HG03571 (cell line): ENCODE results near the gene ELANE.

ENCODE experiments used
- ATAC-seq: cut with Tn5 transposase; IDR thresholded peaks from one replicate; pipeline ENCODE4 v1.9.1; 2021; ENCODE audit not compliant: unreplicated experiment

ELANE gene

DNA sequence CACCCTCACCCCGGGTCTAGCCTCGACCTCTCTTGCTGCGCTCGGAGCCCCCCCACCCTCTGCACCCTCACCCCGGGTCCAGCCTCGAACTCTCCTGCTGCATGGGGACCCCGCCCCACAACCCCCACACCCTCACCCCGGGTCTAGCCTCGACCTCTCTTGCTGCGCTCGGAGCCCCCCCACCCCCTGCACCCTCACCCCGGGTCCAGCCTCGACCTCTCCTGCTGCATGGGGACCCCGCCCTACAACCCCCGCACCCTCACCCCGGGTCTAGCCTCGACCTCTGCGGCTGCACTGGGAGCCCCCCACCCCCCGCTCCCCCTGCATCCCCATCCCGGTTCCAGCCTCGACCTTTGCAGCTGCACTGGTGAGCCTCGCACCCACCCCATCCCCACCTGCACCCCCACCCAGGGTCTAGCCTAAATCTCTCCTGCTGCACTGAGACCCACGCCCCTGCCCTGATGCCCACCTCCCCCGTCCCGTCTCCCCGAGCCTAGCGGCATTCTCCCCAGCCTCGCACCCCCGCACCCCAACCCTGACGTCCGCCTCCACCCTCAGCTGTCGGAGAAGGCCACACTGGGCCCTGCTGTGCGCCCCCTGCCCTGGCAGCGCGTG is 9.1 kb downstream of the ELANE start:
- no peak for ATAC-seq

DNA sequence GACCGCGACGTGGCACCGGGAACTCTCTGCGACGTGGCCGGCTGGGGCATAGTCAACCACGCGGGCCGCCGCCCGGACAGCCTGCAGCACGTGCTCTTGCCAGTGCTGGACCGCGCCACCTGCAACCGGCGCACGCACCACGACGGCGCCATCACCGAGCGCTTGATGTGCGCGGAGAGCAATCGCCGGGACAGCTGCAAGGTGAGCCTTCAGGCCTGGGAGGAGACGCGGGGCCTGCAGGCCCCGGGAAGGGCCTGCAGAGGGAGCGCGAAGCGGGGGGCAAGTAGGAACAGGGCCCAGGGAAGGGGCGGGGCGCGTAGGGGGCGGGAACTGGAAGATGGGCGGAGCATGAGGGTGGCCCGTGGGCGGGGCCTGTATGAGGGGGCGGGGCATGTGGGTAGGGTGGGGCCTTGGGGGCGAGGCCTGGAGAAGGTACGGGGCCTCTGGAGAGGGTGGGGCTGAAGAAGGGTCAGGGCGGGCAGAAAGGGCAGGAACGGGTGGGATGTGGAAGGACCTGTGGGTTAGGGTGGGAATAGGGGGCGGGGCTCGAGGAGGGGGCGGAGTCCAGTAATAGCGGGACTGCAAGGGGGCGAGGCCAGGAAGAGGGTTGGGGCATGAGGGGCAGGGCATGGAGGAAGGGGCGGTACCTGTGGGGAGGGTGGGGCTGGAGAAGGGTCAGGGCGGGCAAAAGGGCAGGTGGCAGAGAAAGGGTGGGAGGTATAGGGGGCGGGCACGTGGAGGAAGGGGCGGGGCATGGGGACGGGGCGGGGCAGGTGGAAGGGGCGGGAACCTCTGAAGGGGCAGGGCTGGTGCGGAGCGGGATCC is 9.9 kb downstream of the ELANE start:
- no peak for ATAC-seq

DNA sequence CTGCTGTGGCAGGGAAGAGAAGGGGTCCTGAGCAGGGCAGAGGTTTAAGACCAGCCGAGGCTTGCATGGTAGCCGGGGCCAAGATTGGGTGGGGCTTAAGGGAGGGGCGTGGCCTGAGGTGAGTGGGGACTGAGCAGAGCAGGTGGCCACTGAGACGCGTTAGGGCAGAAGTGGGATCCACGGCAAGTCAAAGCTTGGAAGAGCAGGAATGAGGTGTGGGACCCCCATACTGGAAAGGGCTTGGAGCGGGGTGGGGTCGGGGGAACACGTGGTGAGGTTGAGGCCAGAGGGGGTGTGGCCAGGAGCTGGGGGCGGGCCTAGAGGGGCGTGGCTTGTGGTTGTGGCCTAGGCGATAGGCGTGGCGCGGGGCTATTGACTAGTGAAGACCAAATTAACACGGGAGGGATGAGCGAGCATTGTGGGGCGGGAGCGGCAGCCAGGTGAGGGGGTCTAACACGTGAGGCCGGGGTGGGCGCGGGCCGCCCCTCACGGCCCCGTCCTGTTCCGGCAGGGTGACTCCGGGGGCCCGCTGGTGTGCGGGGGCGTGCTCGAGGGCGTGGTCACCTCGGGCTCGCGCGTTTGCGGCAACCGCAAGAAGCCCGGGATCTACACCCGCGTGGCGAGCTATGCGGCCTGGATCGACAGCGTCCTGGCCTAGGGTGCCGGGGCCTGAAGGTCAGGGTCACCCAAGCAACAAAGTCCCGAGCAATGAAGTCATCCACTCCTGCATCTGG is 10.6 kb downstream of the ELANE start:
- ATAC-seq, result no peak

DNA sequence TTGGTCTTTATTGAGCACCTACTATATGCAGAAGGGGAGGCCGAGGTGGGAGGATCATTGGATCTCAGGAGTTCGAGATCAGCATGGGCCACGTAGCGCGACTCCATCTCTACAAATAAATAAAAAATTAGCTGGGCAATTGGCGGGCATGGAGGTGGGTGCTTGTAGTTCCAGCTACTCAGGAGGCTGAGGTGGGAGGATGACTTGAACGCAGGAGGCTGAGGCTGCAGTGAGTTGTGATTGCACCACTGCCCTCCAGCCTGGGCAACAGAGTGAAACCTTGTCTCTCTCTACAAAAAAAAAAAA is 11.2 kb downstream of the ELANE start:
- no peak for ATAC-seq

DNA sequence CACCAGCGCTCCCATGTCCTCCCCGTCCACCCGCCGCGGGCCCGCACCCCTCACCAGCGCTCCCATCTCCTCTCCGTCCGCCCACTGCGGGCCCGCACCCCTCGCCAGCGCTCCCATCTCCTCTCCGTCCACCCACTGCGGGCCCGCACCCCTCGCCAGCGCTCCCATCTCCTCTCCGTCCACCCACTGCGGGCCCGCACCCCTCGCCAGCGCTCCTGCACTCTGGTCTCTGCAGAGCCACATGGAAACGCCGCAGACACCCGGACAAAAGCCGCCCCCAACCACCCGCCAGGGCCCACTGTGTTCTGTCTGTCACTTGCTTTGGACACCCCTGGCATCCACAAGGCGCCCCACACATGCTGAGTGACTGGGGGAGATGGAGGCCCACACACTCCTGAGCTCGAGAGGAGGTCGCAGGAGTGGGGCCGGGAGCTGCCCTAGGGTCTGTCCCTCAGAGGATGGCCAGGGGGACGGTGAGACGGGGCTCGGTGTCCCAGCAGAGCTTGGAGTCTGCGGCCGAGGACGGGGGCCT is 14.7 kb downstream of the ELANE start:
- no peak for ATAC-seq

DNA sequence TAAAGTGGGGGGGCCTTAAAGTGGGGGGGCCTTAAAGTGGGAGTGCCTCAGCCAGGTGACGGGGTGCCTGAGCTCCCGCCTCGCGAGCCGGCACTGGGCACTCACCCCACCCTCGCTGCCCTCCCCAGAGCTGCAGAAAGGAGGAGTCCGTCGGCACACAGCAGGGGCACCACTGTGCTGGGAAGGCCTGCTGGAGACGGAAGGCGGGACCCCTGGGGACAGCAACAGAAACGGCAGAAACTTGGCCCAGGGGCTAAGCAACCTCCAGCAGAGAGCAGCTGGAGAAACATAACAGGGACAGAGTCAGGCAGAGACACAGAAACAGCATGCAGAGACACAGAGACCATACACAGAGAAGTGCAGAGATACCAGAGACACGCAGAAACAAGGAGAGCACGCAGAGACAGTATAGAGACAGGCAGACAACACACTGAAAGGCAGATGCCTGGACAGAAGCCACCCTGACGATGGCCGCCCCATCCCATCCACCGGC is 15.2 kb downstream of the ELANE start:
- no peak for ATAC-seq

DNA sequence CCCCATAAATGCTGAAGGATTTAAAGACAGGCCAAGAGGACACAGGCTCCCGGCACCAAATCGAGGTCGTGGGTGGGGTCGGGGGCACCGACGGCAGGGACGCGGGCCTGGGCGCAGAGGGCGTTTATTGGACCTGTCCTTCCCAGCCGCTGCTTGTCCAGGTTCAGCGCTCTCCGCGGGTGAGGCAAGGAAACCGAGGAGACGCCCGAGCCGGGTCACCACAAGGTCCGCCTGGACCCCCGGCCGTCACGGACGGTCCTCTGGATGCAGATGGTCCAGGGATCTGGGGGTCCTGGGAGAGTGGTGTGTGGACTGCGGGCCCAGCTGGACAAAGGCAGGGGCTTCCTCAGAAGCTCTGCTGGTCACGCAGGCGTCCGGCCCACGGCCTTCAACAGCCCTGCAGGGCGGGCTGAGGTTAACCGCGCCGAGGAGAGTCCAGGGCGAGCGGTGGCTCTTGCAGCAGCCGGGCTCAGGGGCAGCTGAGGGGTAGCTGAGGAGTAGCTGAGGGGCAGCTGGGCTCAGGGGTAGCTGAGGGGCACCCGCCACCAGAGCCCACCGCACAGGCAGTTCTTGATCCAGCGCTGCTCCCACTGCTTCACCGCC is 15.9 kb downstream of the ELANE start:
- ATAC-seq, result no peak

DNA sequence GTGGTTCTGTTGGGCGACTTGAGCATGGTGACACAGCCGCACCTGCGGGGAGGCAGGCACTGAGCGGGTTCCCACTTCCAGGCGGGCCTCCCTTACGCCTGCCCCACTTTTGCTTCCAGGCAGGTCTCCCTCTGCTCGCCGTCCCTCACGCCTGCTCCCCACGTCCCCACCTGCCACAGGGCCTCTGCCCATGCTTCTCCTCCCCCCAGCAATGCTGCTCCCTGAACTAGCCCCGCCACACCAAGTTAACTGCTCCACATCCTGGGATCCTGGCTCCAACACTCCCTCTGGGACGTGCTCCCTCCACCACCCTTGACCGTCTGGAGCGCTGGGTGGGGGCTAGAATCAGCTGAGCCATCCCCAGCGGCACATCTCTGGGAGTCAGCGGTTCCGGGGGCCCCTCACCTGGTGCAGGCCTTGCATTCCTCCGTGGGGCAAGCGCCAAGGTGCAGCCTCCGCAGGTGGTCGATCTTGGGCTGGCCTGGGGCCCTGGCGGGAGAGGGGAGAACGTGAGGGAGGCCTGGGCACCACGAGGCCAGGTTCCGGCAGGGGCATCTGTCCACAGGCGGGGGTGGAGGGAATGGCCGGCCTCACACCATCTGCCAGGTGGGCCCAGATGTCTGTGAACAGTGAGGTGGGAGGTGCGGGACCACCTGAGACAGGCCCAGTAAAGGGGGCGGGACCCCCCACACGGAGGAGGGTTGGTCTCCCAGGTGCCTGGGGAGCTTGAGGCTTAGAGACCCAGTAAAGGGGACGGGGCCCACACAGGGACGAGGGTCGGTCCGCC is 16.5 kb downstream of the ELANE start:
- ATAC-seq, result no peak

DNA sequence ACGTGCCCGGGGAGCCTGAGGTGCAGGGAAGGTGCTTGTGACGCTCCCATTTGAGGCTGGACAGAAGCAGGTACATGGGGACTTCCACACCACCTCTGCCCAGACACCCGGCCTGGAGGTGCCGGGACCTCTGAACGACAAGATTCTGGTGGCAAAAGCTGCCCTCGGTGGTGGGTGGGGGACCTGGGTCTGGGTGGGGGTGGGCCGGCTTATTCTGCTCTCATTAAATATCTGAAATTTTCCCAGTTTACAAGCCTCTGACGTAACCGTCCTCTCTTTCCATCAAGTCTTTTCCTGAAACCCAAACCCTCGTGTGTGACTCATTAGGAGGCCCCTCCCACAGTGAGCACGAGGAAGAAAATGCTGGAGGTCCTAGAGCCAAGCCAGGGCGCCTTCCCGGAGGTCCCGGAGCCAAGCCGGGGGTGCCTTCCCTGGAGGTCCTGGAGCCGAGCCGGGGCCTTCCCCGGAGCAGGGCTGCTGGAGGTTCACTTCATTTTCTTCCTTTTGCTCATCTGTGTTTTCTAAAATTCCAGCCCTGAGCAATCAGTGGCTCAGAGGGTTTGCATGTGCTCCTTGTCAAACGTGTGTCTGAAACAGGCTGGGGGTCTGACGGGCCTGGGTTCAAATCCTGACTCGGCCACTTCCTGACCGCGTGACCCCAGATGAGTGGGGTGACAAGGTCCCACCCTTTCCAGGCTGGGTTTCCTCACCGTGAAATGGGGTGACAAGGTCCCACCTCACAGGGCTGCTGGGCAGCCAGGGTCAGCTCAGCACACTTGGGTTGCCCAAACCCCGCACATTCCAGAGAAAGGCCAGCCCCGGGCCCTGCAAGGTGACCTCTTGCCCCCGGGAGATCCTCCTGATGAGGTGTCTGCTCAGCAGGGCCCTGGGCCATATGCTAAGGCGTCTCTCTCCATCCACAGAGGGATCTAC is 17.4 kb downstream of the ELANE start:
- ATAC-seq, result no peak

DNA sequence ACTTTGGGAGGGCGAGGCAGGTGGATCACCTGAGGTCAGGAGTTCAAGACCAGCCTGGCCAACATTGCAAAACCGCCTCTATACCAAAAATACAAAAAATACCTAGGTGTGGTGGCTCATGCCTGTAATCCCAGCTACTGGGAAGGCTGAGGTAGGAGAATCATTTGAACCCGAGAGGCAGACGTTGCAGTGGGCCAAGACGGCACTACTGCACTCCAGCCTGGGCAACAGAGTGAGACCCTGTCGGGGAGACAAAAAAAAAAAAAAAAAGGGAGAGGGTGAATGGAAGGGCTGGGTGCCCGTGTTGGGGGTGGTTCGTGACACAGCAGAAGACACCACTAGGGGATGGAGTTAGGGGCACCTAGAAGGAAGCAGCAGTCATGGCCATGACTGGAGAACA is 18.2 kb downstream of the ELANE start:
- no peak for ATAC-seq

DNA sequence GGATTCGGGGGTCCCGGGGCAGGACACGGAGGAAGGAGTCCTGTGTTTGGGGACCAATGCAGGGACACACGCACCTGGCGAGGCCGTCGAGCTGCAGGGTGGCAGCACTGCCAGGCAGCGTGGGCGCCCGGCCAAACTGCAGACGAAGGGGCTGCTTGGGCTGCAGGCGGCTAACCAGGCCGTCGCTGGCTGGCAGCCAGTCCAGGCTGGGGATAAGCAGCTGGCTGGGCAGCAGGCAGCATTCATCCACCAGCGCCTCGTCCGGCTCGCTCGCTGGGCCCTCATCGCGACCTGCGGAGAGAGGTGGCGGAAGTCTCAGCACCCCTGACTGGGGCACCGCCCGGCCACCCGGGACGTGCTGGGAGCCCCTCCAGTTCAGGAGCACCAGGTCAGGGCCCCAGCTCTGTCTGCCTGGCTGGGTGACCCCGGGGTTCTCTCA is 18.9 kb downstream of the ELANE start:
- ATAC-seq, result no peak

DNA sequence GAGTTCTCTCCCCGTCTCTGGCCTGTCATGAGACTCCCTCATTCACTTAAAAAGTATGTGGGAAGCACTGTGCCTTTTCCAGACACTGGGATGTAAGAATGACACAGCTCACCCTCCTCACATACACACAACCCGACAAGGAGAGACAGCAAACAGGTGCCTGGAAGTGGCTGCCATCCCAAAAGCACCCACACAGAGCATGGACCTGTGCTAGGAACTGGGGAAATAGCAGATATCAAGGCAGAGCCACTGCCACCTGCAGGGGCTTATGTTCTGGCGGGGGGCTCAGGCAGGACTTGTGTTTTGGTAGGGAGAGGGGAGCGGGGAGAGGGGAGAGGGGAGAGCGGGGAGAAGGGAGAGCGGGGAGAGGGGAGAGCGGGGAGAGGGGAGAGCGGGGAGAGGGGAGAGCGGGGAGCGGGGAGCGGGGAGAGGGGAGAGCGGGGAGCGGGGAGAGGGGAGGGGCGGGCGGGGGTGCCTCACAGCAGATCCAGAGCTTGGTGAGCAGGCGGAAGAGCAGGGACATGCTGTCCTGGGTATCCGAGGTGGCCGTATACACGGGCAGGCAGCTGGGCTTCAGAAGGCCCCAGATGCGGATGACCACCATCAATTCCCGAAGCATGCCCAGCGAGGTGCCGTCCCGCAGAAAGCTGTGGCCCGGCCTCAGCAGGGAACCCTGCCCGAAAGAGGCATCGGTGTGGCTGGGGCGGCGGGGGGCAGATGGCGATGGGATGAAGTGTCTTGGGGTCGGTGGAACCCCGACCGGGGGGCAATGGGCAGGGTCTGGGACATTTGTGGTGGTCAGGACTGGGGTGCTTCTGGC is 19.6 kb downstream of the ELANE start:
- no peak for ATAC-seq

DNA sequence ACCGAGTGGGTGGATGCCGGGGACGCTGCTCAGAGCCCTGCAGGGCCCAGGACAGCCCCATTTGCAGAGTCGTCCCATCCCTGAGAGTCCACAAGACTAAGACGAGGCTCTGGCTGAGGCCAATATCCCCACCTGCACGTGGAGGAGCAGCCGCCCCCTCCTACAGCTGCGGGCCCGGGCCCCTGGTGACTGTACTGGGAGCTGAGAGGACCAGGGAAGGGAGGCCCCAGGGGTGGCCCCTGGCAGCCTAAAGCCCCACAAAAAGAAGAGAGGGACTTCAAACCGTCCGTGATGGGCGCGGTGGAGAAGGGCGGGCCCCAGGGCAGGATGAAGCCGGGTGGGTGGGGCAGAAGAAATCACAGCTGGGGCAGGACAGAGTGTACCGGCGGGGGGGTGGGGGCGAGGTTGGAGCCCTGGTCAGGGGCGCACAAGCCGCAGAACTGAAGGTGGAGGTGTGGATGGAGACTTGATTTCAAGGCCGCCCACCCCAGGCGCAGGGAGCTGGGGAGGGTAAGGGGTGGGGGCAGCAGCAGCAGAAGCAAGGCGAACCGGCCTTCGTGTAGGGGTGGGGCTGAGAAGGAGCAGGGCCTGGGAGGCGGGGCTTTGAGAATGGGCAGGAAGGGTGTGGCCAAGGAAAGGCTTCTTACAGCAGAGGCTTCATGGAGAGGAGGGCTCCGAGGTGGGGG is 20.3 kb downstream of the ELANE start:
- no peak for ATAC-seq

DNA sequence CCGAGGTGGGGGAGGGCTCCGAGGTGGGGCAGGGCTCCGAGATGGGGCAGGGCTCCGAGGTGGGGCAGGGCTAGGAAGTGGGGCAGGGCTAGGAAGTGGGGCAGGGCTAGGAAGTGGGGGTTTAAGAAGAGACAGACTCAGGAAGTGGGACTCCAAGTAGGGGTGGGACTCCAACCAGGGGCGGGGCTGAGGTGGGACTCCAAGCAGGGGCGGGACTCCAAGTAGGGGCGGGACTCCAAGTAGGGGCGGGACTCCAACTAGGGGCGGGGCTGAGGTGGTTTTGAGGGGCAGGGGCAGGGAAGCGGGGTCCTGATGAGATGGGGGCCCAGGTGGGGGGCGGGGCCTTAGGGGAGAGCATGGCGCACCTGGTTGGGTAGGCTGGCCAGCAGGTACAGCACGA is 21.0 kb downstream of the ELANE start:
- ATAC-seq, result no peak

DNA sequence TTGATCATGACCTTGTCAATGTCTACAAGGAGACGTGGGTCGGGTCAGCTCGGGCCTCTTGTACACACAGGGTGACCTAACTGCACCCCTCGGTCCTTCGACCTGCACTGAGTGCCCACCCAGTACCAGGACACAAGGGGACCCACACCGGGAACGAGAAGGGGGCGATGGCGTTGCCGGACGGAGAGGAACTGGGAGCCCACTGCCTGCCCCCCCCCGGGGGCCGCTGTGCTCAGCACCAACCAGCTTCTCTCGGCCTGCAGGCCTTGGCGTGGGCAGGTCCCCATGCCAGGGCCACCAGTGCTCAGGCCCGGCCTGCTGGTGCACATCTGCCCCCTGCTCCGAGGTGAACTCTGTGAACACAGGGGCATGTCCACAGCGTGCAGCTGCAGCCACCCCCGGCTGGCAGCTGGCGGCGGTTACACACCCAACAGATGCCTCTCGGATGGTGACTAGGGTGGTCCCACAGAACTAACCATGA is 21.5 kb downstream of the ELANE start:
- no peak for ATAC-seq

DNA sequence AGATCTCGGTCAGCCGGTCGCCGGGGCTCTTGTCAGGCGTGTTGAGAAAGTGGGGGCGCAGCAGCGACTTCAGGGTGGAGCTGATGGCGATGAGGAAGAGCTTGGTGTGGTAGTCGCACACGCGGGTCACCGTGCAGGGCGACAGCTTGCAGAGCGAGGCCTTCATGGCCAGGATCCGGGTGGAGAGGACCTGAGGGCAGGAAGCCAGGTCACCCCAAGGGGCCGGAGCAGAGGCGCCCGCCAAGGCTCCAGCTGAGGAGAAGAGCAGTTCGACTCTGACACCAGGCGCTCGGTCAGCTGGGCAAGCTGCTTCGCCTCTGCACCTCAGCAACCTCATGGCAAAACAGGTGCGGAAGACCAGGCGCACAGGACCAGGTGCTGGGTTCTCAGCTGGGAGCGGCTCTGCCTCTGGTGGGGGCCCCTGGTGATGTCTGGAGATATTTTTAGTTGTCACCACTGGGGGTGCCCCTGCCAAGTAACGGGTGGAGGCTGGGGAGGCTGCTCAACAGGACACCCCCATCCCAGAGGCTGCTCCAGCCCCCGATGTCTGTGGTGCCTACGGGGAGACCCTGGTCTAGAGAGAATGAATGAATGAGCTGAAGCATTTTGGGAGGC is 23.3 kb downstream of the ELANE start:
- ATAC-seq, result no peak

DNA sequence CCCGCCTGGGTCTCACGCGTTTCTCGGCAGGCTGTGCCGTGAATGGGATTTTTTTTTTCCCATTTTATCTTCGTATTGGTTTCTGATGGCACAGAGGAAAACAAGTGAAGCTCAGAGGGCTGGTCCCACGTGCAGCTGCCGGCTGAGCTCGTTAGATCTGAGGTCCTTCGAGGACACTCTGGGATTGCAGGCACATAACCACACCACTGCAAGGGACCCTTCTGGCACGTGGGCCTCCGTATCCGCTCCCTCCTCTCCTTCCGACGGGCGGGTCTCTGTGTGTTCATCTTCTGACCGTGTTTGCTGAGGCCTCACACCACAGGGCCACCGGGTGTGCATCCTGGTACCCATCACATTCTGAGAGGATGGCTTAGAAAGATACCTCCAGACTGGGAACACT is 24.0 kb downstream of the ELANE start:
- ATAC-seq, result no peak
